ENCODE results near the gene ZNF296. TPM values are rescaled to one million over a fixed set of nuclear protein-coding genes. Genes with fewer than 3 reads are reported as not detected.
"Not testable (repeated sequence)": the region's sequence is repeated elsewhere in the genome, so short reads cannot be mapped to it uniquely, and the experiment has no call there.

Gene ZNF296
- 2.3 TPM for total RNA-seq

DNA sequence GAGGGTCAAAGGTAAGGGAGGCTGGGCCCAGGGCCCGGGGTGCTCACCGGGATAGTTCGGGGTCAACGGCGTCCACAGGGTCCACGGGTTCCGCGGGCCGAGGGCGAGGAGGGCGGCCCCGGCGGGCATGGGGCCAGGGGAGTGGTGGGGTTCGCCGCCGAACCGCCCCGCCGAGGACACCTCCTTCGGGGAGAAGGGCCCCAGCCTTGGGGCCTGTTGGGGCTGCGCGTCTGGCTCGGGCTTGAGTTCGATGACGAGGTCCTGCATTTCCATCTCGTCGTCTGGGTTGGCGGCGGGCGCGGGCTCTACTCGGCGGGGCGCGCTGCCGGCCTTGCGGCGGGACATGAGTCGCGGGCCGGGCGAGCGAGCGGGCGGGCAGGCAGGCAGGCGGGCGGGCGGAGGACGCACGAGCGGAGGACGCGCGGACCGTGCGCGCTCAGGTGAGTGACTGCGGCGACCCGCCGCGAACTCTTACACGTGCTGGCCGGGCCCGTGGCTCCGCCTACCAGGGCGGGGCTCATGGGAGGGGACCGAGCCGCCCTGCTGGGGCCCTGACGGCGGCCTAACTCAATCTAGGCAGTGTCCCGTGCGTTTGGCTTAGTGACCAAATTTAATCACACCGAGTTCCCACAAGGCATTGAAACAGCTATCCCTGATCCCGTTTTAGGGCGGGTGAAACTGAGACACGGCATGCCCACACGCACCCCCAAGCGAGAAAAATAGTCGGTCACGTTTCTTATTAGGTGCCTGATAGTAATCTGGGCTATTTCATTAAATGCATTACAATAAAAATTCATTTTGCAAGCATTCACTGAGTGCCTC, at the start of gene ZNF296:
Gene ZNF296, minus strand, starts transcription at position 450 of the 822 bp plus-strand sequence. Its CDS starts 105 bp downstream, at position 345.
- peak; percentile 60 for DNase-seq (ENCODE audit: low spot score)

DNA sequence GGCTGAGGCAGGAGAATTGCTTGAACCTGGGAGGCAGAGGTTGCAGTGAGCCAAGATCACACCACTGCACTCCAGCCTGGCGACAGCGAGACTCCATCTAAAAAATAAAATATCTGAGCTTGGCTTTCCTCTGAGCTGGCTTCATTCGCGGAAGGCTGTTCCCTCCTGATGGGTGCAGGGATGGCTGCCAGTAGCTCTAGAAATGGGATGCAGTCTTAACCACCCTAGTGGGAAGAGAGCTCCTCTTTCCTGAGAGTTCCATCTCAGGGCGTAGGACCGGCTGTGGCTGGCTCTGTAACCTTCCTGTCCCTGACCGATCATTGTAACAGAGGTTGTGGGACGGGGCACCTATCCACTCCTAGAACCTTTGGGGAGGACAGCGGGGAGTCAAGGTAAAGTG, 49.1 kb upstream of the ZNF296 start:
- no peak for DNase-seq (ENCODE audit: low spot score)

DNA sequence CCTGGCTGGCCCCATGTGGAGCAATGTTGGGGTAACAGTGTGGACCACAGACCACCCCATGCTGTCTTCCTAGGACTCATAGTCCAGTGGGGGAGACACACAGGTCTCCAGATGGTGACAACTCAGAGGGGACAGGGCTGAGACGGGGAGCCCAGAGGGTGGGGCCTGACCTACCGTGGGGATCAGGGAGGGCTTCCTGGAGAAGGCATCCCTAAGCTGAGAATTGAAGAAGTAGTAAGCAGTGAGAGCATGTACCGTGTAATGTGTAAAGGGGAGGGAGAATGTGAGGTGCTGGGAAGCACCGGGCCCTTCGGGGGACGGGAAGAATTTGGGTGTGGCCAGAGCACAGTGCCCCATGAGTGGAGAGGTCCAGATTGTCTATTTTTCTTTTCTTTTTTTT, 47.7 kb upstream of the ZNF296 start:
- no peak for DNase-seq (ENCODE audit: low spot score)

GRCh38 chr19:45123440-45123850, 47.2 kb upstream of the ZNF296 start:
- no peak for DNase-seq (ENCODE audit: low spot score)

GRCh38 chr19:45122832-45123231, 46.6 kb upstream of the ZNF296 start:
- no peak for DNase-seq (ENCODE audit: low spot score)

DNA sequence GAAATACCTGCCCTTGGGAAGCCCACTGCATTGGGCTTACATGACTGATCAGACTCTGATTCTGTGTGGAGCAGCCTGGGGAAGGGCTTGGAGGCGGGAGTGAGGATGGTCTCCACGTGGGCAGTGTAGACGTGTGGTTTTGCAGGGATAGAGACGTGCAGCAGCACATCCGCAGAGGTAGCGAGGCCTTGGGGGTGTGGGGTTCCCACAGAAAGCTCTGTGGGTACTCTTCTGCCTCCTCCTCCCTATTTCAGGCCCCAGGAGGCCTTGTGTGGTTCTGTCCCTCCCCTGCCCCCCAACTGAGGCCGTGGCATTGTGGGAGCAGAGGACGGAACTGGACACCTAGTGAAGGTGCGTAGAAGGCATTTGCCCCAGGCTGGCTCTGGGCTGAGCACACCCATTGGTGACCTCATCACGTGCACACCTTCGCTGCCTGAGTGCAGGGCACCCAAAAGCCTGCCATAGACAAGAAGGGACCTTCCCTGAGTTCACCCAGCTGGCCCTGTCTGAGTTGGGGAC, 45.6 kb upstream of the ZNF296 start:
- no peak for DNase-seq (ENCODE audit: low spot score)

DNA sequence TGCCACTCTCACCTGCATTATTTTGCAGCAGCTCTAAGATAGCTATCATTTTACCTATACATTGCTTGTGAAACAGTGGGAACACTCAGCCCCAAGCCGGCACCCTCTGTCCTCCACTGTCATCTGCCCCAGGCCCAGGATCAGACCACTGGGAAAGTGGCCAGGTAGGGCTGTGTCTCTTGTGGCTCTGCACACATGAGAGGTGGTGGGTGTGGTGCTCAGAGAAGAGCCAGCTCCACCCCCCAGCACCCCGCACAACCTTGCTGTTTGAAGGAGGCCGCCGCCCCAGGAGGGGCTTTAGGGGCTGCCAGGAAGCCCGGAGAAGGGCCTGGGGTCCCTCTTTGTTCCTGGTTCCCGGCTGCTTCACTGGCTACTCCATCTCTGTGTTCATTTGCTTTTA, 43.3 kb upstream of the ZNF296 start:
- no peak for DNase-seq (ENCODE audit: low spot score)

- DNase-seq (ENCODE audit: low spot score) = not testable (repeated sequence)
These were observed 42.5 kb upstream of the ZNF296 start for GRCh38 chr19:45118591-45119355.

DNA sequence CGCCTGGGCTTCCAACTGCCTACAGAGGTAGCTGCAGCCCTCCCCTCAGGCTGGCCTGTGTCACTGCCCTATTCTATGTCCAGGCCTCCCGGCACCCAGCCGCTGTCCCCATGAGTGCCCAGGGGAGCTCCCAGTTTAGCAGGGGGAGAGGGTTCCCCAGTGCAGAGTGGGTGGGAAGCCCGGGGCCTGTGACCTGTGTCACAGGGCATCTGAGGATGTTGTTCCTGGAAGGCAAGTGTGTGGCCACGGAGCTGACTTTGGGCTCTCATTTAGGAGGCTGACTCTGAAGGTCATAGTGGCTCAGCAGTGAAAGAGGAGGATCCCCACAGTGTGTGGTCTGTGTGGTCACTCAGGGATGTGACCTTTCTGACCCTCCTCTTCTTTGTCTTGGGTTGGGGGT, 41.8 kb upstream of the ZNF296 start:
- DNase-seq (ENCODE audit: low spot score) = no peak

GRCh38 chr19:45117671-45118070, 41.4 kb upstream of the ZNF296 start:
- DNase-seq (ENCODE audit: low spot score) = no peak

DNA sequence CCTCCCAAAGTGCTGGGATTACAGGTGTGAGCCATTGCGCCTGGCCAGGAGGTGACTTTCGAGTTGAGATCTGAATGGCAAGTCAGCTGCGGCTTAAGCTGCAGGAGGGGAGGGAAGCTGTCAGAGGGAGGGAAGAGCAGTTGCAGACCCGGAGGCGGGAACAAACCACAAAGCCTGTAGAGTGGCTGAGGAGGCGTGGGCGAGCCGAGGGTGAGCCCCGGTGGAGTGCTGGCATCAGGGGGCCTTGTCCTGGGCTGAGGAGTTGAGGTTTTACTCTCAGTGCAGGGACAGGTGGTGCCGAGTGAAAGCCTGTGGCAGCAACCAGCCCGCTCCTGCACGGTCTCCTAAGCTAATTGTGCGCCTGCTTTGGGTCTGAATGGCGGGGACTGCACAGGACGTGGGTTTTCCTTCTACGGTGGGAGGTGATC, 40.9 kb upstream of the ZNF296 start:
- no peak for DNase-seq (ENCODE audit: low spot score)

DNA sequence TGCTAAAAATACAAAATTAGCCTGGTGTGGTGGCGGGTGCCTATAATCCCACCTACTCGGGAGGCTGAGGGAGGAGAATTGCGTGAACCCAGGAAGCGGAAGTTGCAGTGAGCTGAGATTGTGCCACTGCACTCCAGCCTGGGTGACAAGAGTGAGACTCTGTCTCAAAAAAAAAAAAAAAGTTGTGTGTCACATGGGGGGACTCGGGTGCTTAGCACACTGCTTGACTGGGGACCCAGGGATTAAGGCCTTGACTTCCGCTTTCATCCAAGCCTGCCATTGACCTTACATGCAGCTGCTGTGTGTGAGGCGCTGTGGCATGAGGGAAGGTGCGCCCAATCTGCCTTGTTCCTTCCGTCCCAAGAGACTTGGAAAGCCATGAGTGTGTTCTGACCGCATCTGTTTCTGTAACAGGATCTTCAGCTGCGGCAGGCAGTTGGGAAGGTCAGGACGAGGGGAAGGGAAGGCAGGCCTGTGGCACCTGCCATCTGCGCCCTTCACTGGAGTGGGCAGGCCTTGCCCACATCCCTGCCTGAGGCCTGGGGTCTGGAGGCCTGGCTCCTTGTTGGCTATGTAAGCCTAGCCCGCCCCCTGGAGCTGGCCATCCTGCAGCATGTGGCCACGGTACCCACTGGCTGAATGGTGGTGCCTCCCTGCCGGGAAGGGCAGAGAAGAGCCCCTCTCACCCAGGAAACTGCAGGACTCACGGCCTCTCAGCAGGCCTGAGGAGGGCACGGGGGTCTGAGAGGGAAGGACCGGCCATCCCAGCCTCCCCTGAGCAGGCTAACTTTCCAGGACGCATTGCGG, 39.7 kb upstream of the ZNF296 start:
- DNase-seq (ENCODE audit: low spot score) = no peak

DNA sequence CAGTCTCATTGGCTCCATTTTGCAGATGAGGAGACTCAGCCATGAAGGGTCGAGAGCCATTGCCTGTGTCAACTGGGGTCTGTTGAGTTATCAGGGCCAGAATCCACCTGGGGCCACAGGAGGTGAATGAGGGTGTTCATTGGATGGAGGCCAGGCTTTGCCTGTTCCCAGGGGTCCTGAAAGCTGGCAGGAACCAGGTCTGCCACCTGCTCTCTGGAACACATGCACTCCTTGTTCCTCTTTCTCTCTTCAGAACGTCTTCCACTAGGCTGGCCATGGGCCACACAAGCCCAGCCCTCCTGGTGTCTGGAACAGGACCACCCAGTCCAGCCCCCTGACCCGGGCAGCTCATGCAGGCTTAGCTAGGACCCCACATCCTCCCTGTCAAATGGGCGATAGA, 37.8 kb upstream of the ZNF296 start:
- no peak for DNase-seq (ENCODE audit: low spot score)

GRCh38 chr19:45113628-45114027, 37.4 kb upstream of the ZNF296 start:
- DNase-seq (ENCODE audit: low spot score) = peak; percentile 64

GRCh38 chr19:45112111-45112827, 36.0 kb upstream of the ZNF296 start:
- DNase-seq (ENCODE audit: low spot score) = no peak

GRCh38 chr19:45110851-45111266, 34.6 kb upstream of the ZNF296 start:
- no peak for DNase-seq (ENCODE audit: low spot score)

- no peak for DNase-seq (ENCODE audit: low spot score)
These were observed 31.4 kb upstream of the ZNF296 start for GRCh38 chr19:45107621-45108150.

GRCh38 chr19:45106363-45106762, 30.1 kb upstream of the ZNF296 start:
- DNase-seq (ENCODE audit: low spot score) = not testable (repeated sequence)

DNA sequence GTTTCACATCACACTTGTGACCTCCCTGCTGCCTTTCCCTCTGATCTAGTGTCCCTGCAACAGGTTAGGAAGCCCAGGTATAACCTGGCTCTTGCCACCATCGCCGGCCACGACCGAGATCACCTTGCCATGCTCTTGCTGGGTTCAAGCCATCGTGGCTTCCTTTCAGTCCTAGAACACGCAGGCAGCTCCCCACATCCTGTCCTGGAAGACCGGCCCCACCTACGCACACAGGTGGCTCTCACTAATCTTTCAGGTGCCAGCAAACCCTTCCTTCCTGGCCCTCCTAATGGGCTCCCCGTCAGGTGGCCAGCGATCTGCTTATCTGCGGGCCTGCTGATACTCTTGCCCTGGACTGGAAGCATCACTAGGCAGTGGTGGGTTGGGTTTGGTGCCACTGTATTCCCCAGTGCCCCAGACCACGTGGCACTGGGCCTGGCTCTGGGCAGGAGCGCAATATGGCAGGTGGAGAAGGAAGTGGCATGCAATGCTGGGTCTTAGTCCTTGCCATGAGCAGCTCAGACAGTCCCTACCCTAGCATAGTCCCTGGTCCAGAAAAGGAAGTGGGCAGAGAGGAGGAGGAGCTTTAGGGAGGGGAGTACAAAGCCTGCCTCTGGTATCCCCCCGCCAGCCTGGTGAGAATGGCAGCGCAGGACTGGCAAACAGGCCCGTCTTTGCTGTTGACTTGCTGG, 28.5 kb upstream of the ZNF296 start:
- DNase-seq (ENCODE audit: low spot score) = no peak
